MM.1S (cell line): Measurements from ENCODE around the gene SET.

Experiments used
- DNase-seq: peaks from one replicate; pipeline ENCODE4 v3.0.0-alpha.2; 2015
- H2AFZ ChIP-seq: fragments of 300-600 bp; sonication (generic); 2 replicates; pipeline ENCODE4 v1.6.0; 2016; ENCODE audit warnings: antibody characterized with exemption, low read length
- H3F3A ChIP-seq: fragments of 300-600 bp; sonication (generic); 2 replicates; pipeline ENCODE4 v1.6.1; 2016; ENCODE audit warnings: mild to moderate bottlenecking, antibody characterized with exemption, low read length, moderate library complexity, mixed read lengths; ENCODE audit not compliant: insufficient read depth
- H3K27ac ChIP-seq: fragments of 300-600 bp; sonication (generic); 2 replicates; pipeline ENCODE4 v1.5.1; 2016; ENCODE audit warnings: mild to moderate bottlenecking, low read length
- H3K27me3 ChIP-seq: fragments of 300-600 bp; sonication (generic); replicated peaks from 2 replicates; pipeline ENCODE4 v1.6.0; 2016; ENCODE audit warnings: low read length; ENCODE audit not compliant: insufficient read depth
- H3K36me3 ChIP-seq: fragments of 300-600 bp; sonication (generic); replicated peaks from 2 replicates; pipeline ENCODE4 v1.6.1; 2016; ENCODE audit warnings: mild to moderate bottlenecking, low read length, mixed read lengths; ENCODE audit not compliant: insufficient read depth
- H3K4me1 ChIP-seq: fragments of 300-600 bp; sonication (generic); 2 replicates; pipeline ENCODE4 v1.6.1; 2016; ENCODE audit warnings: low read length, mixed read lengths
- H3K4me2 ChIP-seq: fragments of 300-600 bp; sonication (generic); 2 replicates; pipeline ENCODE4 v1.6.0; 2016; ENCODE audit warnings: low read depth, low read length
- H3K4me3 ChIP-seq: fragments of 300-600 bp; sonication (generic); 2 replicates; pipeline ENCODE4 v1.5.1; 2016; ENCODE audit warnings: low read length, mixed read lengths
- H3K79me2 ChIP-seq: fragments of 300-600 bp; sonication (generic); 2 replicates; pipeline ENCODE4 v1.6.1; 2016; ENCODE audit warnings: mixed run types, low read length, mixed read lengths
- H3K9ac ChIP-seq: fragments of 300-600 bp; sonication (generic); 2 replicates; pipeline ENCODE4 v1.6.1; 2016; ENCODE audit warnings: low read length, mixed read lengths
- H3K9me2 ChIP-seq: fragments of 300-600 bp; sonication (generic); replicated peaks from 2 replicates; pipeline ENCODE4 v1.6.1; 2016; ENCODE audit warnings: mild to moderate bottlenecking, low read length, mixed read lengths; ENCODE audit not compliant: insufficient read depth
- H3K9me3 ChIP-seq: fragments of 300-600 bp; sonication (generic); replicated peaks from 2 replicates; pipeline ENCODE4 v1.6.1; 2016; ENCODE audit warnings: mild to moderate bottlenecking, low read length, mixed read lengths; ENCODE audit not compliant: insufficient read depth
- H4K20me1 ChIP-seq: fragments of 300-600 bp; sonication (generic); 2 replicates; pipeline ENCODE4 v1.6.1; 2016; ENCODE audit warnings: mild to moderate bottlenecking, low read length, moderate library complexity, mixed read lengths; ENCODE audit not compliant: insufficient read depth
- EZH2 ChIP-seq: fragments of 300-600 bp; sonication (generic); optimal IDR thresholded peaks from 2 replicates; pipeline ENCODE3; 2017; ENCODE audit warnings: low read depth, mild to moderate bottlenecking, antibody characterized with exemption, low read length, mixed read lengths
- EZH2phosphoT487 ChIP-seq: fragments of 300-600 bp; sonication (generic); IDR thresholded peaks from 2 replicates; pipeline ENCODE4 v1.6.1; 2018; ENCODE audit warnings: antibody characterized with exemption, low read length
- TF ChIP-seq, protein P1 (sequence below): fragments of 300-600 bp; sonication (generic); IDR thresholded peaks from 2 replicates; pipeline ENCODE4 v1.5.1; 2016; ENCODE audit warnings: antibody characterized with exemption, low read length, mixed read lengths

Gene SET

DNA sequence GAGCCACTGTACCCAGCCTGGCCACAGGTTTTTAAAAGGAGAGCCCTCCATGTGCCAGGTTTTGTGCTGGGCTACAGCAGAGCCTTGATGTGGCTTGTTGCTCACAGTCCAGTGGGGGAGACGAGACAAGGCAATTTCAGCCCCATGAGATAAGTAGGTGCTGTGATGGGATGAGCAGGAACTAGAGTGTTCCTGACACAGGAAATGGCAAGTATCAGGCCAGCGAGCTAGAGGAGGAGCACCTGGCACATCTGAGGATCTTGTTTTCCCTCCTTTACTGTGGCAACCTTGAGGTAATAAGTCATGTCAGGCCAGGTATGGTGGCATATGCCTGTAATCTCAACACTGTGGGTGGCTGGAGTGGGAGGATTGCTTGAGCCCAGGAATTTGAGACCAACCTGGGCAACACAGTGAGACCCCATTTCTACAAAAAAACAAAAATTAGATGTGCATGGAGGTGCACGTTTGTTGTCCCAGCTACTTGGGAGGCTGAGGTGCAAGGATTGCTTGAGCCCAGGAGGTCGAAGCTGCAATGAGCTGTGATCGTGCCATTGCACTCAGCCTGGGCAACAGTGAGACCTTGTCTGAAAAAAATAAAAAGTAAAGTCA, 38.7 kb downstream of the SET start:
- H3K4me1 ChIP-seq: peaks cover 6% of the 10 kb centered on the region; the same call in 1 of the 2 replicates
- H3K27ac ChIP-seq: no peak overlapping the region
- H3K36me3 ChIP-seq: no peaks in the 10 kb centered on the region
- peaks cover 11% of the 10 kb centered on the region for H3K79me2 ChIP-seq
- H3K4me2 ChIP-seq: no peak overlapping the region
- H2AFZ ChIP-seq: no peak overlapping the region
- H3K27me3 ChIP-seq: no peaks in the 10 kb centered on the region
- H3K9ac ChIP-seq: no peak overlapping the region
- no peak overlapping the region for H3K4me3 ChIP-seq
- no peaks in the 10 kb centered on the region for H3K9me2 ChIP-seq
- no peak for DNase-seq
- H3K9me3 ChIP-seq: no peaks in the 10 kb centered on the region
- TF ChIP-seq EZH2 (no peak), EZH2phosphoT487 (no peak)
- TF ChIP-seq, protein P1, sequence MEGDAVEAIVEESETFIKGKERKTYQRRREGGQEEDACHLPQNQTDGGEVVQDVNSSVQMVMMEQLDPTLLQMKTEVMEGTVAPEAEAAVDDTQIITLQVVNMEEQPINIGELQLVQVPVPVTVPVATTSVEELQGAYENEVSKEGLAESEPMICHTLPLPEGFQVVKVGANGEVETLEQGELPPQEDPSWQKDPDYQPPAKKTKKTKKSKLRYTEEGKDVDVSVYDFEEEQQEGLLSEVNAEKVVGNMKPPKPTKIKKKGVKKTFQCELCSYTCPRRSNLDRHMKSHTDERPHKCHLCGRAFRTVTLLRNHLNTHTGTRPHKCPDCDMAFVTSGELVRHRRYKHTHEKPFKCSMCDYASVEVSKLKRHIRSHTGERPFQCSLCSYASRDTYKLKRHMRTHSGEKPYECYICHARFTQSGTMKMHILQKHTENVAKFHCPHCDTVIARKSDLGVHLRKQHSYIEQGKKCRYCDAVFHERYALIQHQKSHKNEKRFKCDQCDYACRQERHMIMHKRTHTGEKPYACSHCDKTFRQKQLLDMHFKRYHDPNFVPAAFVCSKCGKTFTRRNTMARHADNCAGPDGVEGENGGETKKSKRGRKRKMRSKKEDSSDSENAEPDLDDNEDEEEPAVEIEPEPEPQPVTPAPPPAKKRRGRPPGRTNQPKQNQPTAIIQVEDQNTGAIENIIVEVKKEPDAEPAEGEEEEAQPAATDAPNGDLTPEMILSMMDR: no peak
- peaks cover 6% of the 10 kb centered on the region; the same call in 1 of the 2 replicates for H3F3A ChIP-seq
- no peaks in the 10 kb centered on the region for H4K20me1 ChIP-seq

DNA sequence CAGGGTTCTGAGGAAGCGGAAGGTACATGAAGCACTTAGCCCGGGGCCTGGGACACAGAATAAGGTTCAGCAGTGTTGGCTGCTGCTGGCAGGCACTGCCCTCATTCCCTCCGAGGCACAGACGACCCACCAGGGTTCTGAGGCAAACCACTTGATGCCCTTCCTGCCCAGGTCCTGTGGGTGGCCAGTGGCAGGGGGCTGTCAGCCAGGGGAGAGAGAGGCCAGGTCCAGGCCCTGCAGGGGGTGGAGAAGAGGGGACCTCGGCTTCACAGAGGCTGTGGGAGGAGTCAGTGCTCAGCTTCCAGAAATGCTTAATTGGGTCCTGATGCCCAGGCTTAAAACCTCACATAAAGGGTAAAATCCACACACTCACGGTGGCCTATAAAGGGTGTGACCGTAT, 39.3 kb downstream of the SET start:
- no peak for DNase-seq
- Histone ChIP-seq H3K4me1 (peaks cover 4% of the 10 kb centered on the region; the same call in 1 of the 2 replicates), H3K9me3 (no peaks in the 10 kb centered on the region), H3K4me2 (no peak overlapping the region), H3K36me3 (no peaks in the 10 kb centered on the region), H3K27me3 (no peaks in the 10 kb centered on the region), H3K27ac (no peak overlapping the region), H3K4me3 (no peak overlapping the region), H4K20me1 (no peaks in the 10 kb centered on the region), H3K79me2 (peaks cover 6% of the 10 kb centered on the region), H3F3A (peaks cover 6% of the 10 kb centered on the region; the same call in 1 of the 2 replicates), H3K9ac (no peak overlapping the region), H3K9me2 (no peaks in the 10 kb centered on the region), H2AFZ (no peak overlapping the region)
- TF ChIP-seq EZH2: no peak
- TF ChIP-seq, protein P1: no peak
- no peak for TF ChIP-seq EZH2phosphoT487

DNA sequence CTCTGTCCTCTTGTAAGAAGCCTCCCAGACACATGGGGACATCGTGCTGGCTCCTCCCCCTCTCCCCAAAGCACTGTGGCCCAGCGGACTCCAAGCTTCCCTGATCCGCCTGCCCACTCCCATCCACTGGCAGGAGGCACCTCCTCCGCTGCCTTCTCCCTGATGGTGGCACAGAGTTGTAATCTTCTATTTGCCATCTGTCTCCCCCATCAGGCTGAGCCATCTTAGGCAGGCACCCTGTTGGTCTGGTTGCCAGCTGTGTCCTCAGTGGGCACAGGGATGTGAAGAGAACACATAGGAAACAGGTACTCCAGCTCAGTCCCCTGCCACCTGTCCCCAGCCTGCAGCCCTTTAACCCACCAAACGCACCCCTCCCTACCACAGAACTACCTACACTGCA, 40.3 kb downstream of the SET start:
- no peak for TF ChIP-seq EZH2phosphoT487
- TF ChIP-seq EZH2: no peak
- TF ChIP-seq, protein P1: no peak
- H3K4me1 ChIP-seq: peaks cover 4% of the 10 kb centered on the region; the same call in 1 of the 2 replicates

More for the DNA sequence above, 40.3 kb downstream of the SET start:
- Histone ChIP-seq H3K79me2 (no peaks in the 10 kb centered on the region), H3K9me3 (no peaks in the 10 kb centered on the region), H3K36me3 (no peaks in the 10 kb centered on the region), H3K27ac (no peak overlapping the region), H2AFZ (no peak overlapping the region), H3K4me2 (no peak overlapping the region), H3K4me3 (no peak overlapping the region), H3K9ac (no peak overlapping the region), H4K20me1 (no peaks in the 10 kb centered on the region), H3F3A (peaks cover 6% of the 10 kb centered on the region; the same call in 1 of the 2 replicates), H3K9me2 (no peaks in the 10 kb centered on the region), H3K27me3 (no peaks in the 10 kb centered on the region)
- DNase-seq: no peak
